HG02571 (cell line): ENCODE data around the gene DCP2.

ENCODE experiments used
- ATAC-seq: cut with Tn5 transposase; IDR thresholded peaks from one replicate; pipeline ENCODE4 v1.9.1; 2021; ENCODE audit warnings: mild to moderate bottlenecking, moderate library complexity; ENCODE audit not compliant: unreplicated experiment

DCP2 gene

DNA sequence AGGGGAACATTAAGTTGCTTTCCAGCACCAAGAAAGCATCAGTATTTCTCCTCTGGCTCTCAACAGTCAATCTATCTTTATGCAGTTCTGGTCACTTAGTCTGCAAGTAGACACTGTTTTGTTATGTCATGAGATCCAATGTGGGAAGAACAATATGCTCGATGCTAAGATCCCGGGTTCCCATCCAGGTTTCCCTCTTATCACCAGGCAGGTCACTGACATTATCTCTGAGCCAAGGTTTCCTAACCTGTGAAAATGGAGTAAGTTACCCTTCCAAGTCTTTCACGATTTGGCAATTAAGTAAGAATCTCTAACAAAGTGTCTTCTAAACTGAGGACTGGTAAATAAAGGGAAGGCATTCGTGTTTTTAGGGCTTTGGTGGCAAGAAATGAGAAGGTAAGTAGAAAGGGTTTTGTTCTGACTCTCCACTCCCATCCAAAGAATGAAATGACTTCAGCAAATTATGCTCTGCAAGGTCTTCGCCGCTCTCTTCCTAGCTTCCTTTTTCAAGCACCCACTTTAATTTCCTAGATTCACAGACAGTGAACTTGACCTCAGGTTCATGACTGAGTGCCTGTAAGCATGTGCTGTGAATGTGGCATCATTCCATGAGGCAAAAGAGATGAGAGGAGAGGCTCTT is 86.4 kb downstream of the DCP2 start:
- no peak for ATAC-seq

DNA sequence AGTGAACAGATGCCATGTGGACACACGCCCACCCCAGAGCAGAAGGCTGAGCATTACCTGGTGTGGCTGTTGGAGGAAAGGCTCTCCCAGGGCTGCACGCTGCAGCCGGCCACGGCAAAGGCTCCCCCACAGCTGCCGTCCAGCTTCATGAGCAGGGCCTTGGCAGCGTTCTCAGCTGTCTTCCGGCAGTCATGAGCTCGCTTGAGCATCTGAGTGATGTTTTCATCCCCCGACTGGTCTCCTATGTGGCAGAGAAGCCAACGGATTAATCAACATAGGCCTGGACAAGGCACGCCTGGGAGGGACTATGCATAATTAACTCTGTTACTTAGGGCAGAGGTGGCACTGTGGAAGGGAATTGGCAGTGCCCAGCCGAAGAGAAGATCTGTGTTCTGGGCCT is 87.3 kb downstream of the DCP2 start:
- ATAC-seq: no peak

DNA sequence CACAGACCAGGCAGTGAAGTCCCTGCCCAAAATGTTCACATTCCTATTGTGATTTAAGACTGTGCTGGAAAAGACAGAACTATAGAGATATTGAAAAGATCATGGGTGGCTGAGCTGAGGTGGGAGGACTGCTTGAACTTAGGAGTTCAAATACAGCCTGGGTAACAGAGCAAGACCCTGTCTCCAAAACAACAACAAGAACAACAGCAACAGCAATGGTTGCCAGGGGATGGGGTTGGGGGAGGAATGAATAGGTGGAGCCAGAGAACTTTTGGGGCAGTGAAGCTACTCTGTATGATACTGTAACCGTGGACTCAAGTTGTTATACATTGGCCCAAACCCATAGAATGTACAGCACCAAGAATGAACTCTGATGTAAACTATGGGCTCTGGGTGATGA is 88.2 kb downstream of the DCP2 start:
- ATAC-seq: no peak

DNA sequence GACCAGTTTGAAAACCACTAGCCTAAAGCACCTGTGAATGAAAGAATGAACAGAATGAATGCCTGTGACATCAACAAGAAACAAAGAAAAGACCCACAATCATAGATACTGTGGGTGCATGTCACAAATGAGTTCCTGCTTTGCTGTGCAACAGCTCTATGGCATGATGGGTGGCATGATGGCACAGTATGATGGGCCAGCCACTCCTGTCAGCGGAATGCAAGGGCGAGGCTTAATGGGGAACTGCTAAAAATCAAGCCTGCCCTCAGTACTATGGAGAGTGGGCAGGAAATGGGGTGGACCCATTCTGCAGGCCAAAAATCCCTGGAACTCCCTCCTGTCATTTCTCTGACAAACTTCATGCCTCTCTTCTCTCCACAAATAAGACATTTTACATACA is 89.0 kb downstream of the DCP2 start:
- no peak for ATAC-seq

DNA sequence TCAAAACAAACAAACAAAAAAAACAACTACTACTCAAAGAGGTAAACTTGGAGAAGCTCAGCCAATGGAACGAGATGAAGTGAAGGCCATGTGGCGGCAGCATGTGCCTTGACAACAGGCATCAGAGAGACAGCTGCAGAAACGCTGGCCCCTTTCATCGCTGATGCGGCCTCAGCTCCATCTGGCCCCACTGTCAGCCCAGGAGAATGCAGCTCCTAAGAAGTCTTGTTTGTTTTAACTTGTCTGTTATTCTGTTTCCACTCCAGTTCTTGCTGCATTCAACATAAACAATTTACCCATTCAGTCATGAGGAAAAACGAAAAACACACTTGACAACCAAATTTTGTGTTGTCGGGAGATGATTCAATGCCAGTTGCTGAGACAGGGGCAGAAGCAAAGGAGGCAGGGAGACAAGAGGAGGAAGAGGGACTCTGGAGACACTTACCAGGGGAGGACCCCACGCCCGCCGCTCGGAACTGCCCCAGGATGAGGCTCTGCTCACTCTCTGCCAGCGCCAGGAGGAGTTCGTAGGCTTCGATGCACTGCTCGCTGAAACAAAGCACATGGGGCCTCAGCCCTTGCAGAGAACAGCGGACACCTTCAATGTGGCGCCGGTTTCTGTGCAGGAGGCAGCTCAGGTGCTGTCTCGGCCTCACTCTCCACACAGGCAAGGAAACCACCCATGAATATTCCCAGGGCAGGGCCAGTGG is 91.2 kb downstream of the DCP2 start:
- no peak for ATAC-seq

DNA sequence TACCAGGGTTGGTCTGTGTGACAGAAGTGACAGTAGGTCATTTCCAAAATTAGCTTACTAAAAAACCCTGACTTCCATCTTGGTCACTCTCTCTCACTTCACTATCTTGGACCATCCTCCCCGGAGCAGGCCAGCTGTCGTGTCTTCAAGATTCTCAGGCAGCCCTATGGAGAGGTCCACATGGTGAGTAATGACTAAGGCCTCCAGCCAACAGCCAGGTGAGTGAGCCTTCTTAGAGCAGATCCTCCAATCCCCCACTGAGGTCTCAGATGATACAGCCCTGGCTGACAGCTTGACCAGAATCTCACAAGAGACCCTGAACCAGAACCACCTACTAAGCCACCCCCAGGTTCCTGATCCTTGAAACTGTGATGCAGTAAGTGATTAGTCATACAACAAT is 92.0 kb downstream of the DCP2 start:
- no peak for ATAC-seq
